ENCODE results near the gene ASTL.
"Not testable (repeated sequence)": the region's sequence is repeated elsewhere in the genome, so short reads cannot be mapped to it uniquely, and the experiment has no call there.

The ASTL gene

GRCh38 chr2:96138179-96139145 is at the start of gene ASTL:
ASTL (minus strand) TSS chr2:96138502; CDS start chr2:96138436, 66 bp downstream.
- no peak for DNase-seq (ENCODE audit: low spot score)

- DNase-seq (ENCODE audit: low spot score) = no peak
These were observed 48.3 kb upstream of the ASTL start for GRCh38 chr2:96186562-96186961.

- DNase-seq (ENCODE audit: low spot score) = no peak
These were observed 47.2 kb upstream of the ASTL start for GRCh38 chr2:96185516-96185915.

GRCh38 chr2:96184989-96185388 is 46.7 kb upstream of the ASTL start:
- DNase-seq (ENCODE audit: low spot score) = no peak

GRCh38 chr2:96184188-96184587 is 45.9 kb upstream of the ASTL start:
- DNase-seq (ENCODE audit: low spot score) = no peak

- DNase-seq (ENCODE audit: low spot score) = no peak
These were observed 43.2 kb upstream of the ASTL start for GRCh38 chr2:96181529-96181928.

GRCh38 chr2:96180521-96180920 is 42.2 kb upstream of the ASTL start:
- no peak for DNase-seq (ENCODE audit: low spot score)

- no peak for DNase-seq (ENCODE audit: low spot score)
These were observed 41.7 kb upstream of the ASTL start for GRCh38 chr2:96180002-96180401.

- DNase-seq (ENCODE audit: low spot score) = no peak
These were observed 38.4 kb upstream of the ASTL start for GRCh38 chr2:96176661-96177060.

- DNase-seq (ENCODE audit: low spot score) = no peak
These were observed 37.6 kb upstream of the ASTL start for GRCh38 chr2:96175951-96176350.

- no peak for DNase-seq (ENCODE audit: low spot score)
These were observed 36.2 kb upstream of the ASTL start for GRCh38 chr2:96174251-96175144.

GRCh38 chr2:96171831-96172230 is 33.5 kb upstream of the ASTL start:
- no peak for DNase-seq (ENCODE audit: low spot score)

- DNase-seq (ENCODE audit: low spot score) = no peak
These were observed 32.3 kb upstream of the ASTL start for GRCh38 chr2:96170626-96171025.

GRCh38 chr2:96169868-96170507 is 31.7 kb upstream of the ASTL start:
- no peak for DNase-seq (ENCODE audit: low spot score)

GRCh38 chr2:96167407-96168013 is 29.2 kb upstream of the ASTL start:
- DNase-seq (ENCODE audit: low spot score) = no peak

- no peak for DNase-seq (ENCODE audit: low spot score)
These were observed 26.3 kb upstream of the ASTL start for GRCh38 chr2:96164459-96165184.

GRCh38 chr2:96163768-96164429 is 25.6 kb upstream of the ASTL start:
- no peak for DNase-seq (ENCODE audit: low spot score)

GRCh38 chr2:96163415-96163767 is 25.1 kb upstream of the ASTL start:
- DNase-seq (ENCODE audit: low spot score) = no peak

- no peak for DNase-seq (ENCODE audit: low spot score)
These were observed 23.6 kb upstream of the ASTL start for GRCh38 chr2:96161898-96162297.

- DNase-seq (ENCODE audit: low spot score) = not testable (repeated sequence)
These were observed 22.1 kb upstream of the ASTL start for GRCh38 chr2:96160366-96160765.

Data from left forelimb (tissue), 1 donor.